ENCODE measurements around the gene FGF14.
A peak's percentile ranks its signal among the peaks of the same experiment; 100 is the strongest.

Gene FGF14

DNA sequence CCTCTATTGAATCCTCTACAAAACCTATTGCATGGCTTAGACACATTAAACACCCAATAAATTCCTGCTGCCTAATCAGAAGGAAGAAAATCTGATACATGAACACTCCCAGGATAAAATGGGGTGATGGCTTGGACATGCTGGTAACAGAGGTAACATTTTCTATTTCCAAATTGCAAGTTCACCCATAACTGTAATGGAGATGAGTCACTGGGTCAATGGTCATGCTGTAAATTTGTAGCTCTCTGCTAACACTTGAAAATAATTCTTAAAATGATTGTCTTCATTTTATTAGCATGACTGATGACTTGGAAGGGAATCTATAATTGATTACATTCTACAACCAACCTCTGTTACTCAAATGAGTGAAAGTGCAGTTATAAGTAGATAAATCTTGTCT lies 434.1 kb downstream of the FGF14 start:
- DNase-seq, result no peak

- no peak for DNase-seq
Observed at GRCh38 chr13:101967216-101967615, 434.6 kb downstream of the FGF14 start.

DNA sequence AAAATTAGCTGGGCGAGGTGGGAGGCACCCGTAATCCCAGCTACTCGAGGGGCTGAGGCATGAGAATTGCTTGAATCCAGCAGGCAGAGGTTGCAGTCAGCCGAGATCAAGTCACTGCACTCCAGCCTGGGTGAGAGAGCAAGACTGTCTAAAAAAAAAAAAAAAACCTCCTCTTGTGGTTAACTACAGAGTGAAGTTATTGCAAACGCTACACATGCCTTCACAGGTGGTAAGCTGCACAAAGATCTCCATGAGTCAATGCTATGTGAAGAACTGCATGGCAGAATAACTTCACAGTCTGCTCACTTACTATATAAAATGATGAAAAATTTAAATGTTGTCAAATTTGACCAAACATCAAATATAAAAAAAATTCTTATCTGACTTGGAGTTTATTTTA lies 436.8 kb downstream of the FGF14 start:
- DNase-seq, result no peak

DNA sequence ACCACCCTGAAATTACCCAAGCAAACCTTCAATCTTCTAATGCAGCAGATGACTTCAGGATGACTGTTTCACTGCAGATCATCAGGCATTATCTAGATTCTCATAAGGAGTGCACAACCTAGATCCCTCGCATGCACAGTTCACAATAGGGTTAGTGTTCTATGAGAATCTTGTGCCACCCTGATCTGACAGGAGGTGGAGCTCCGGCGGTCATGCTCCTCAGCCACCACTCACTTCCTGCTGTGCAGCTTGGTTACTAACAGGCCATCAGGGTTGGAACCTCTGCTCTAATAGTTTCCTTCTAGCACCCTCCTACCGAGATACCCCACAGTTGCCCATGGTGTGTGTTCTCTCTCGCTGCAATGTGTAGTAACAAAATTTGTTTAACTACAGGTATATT lies 442.8 kb downstream of the FGF14 start:
- DNase-seq, result no peak

DNA sequence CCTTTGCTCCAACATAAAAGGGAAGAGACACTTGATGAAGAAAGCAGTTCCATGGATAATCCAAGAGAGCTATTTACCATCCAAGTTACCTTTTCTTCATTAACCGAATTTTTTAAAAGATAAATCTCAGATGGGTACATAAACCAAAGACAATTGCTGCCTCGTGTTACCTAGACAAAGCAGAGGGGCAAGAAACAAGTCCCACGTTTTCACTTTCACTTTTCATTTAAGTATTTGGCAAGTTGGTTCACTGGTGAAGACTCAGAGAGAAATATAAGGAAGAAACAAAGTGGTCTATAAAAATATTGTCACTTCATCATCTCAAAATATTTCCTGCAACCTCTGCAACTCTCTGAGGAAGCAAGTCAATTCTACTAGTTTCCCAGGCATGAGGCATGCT lies 446.1 kb downstream of the FGF14 start:
- no peak for DNase-seq

GRCh38 chr13:101951114-101951513 lies 450.7 kb downstream of the FGF14 start:
- no peak for DNase-seq

GRCh38 chr13:101949681-101950080 lies 452.2 kb downstream of the FGF14 start:
- peak; percentile 68 for DNase-seq

DNA sequence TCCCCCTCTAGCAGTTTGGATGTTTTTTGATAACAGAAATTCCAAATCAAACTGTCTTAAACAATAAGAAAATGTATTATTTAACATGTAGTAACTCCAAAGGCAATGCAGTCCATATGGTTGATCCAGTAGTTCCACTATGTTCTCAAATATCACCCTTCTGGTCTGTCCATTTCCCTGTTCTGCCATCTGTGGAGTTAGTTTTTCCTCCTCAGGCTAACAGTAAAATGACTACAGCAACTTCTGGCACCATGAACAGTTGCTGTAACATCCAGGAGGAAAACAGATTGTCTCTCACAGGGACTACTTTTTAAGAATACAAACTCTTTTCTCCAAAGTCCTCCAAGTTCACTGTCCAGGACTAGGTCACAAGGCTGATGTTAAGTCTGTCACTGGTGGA lies 455.4 kb downstream of the FGF14 start:
- no peak for DNase-seq

- DNase-seq, result no peak
Observed at GRCh38 chr13:101945435-101945834, 456.4 kb downstream of the FGF14 start.

GRCh38 chr13:101944521-101944920 lies 457.3 kb downstream of the FGF14 start:
- no peak for DNase-seq

GRCh38 chr13:101942535-101943157 lies 459.2 kb downstream of the FGF14 start:
- peak; percentile 16 for DNase-seq

DNA sequence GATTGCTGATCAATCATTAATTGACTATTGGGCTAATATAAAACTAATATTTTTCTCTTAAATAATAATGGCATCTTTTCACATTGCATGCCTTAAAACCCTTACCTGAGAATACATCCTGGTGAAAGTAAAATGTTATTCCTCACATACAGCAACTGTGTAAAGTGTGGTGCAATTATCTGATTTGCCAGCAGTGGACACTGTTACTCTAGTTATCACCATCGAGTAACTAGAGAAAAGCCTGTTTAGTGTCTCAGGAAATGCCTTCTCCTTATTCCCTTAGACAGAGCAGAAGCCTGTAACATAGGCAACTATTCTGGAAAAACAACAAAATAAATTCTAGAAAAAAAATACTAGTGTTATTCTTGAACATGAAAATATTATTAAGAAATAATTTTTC lies 459.8 kb downstream of the FGF14 start:
- DNase-seq, result no peak

- no peak for DNase-seq
Observed at GRCh38 chr13:101941095-101941783, 460.6 kb downstream of the FGF14 start.

DNA sequence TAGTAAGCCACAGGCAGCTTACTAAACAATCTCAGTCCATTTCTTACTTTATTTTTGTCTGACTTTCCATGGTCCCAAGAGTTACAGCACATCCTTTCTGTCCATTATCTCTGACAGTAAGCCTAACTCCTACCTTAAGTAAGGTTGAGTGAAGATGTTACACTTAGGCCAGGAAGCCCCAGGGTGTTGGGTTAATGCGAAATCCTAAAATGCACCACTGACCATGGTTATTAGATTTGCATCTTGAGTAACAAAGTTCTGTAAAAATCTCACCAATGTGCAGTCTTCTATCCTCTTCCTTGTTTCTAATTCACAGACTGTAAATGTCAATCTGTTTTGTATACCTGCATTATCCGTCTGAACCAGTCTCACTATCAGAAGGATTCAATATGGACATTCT lies 462.5 kb downstream of the FGF14 start:
- no peak for DNase-seq

GRCh38 chr13:101935828-101936227 lies 466.0 kb downstream of the FGF14 start:
- no peak for DNase-seq

DNA sequence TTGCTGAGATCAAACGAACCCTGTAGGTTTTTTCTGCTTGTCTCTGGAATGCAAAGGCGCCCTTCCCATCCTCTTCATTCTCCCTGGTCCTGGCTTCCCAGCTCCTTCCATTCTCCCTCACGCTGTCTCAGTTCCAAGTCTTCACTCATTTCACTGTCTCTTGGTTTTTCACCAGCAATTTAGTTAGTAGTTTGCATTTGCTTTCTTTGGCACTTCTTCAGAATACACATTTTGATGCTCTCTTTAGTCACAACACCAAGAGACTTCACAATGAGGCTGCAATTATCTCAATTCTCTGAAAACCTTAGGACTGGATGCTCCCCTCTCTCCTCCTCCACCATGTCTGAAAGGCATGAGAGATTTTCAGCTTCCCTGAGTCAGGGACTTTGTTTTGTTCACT lies 470.7 kb downstream of the FGF14 start:
- DNase-seq, result no peak

DNA sequence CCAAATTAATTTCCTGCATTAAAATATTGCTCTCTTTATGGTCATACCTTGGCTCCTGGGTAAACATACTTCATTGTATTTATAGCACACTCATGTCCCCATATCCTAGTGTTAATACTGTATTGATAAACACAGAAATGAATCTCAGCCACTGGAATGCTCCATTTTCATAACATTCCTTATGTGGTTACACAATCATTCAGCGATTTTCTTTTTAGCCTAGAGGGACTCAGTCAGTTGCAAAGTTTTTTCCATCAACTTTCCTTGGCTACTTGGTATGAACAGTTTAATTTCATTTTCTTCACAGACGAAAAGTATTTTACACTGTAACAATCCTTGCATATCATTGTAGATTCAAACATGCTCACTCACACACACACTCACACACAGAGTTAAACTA lies 471.5 kb downstream of the FGF14 start:
- DNase-seq, result no peak

DNA sequence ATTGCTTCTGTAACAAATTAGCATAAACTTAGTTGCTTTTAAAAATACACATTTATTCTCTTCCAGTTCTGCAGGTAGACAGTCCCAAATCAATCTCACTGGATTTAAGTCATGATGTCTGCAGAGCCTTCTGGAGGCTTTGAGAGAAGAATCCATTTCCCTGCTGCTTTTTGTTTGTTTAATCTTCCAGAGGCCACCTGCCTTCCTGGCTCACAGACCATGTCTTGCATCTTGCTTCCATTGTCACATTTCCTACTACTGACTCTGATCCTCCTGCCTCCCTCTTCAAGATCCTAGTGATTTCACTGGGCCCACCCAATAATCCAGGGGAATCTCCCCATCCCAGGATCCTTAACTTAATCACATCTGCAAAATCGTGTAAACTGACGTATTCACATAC lies 476.1 kb downstream of the FGF14 start:
- DNase-seq, result no peak

DNA sequence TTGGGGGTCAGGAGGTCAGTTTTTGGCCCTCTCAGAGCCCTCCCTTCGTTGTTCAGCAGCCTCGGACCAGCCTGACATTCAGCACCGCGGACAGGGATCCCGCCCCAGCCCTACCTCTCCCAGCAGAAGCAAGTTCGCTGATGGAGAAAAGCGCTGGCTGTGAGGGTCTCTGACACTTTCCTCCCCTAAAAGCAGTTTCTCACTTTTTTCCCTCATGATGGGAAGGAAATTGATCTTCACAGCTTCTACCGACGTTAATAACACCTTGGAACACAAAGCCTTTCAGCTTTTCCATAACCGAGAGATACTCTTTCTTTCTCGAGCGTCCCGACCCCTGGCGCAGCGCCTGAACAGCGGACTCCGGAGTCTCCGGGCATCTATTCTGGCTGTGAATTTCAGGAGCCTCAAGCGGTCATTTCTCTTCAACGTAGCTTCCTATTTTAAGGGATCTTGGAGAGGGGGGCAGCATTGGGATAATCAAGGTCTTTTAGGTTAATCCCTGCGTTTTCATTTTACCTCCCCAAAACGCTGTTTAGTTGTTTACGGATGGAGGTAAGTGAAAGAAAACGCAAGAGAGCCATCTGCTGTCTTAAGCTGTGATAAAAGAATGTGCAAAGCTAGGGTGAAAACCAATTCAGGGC lies 482.2 kb downstream of the FGF14 start:
- DNase-seq, result no peak

DNA sequence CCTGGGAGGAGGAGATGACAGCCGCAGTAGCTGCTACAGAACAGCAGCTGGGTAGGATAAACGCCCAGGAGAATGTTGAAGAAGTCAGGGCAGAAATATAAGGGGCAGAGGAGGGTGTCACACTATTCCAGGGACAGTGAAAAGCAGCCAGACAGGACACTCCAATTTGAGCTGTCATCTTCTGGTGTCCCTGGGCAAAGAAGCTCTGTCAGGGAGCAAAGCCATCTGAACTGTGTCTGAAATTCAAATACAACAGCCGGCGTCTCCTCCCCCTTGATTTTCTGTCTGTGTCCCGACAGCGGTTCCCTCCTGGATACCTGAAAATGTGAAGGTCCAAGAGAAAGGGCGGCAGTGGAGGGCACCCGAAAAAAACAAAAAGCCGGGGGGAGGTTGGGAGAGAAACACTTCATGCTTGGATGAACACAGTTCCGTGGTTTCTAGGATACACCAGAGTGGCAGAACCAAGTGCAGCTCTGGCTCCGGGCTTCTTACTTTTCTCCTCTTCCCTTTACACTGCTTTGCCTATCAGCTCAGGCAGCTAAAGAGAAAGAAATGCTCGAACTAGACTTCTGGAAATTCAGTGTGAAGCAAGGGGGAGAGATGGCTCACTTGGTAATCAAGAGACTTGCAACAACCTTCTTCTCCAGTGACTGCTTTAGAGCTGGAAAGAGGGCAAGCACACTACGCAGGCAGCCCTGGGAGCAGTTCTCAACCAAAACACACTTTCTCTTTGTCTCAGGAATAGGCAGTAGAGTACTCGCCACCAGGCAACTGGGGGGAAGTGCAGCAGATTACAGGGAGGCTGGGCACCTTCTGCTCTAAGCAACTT lies 483.8 kb downstream of the FGF14 start:
- no peak for DNase-seq

DNA sequence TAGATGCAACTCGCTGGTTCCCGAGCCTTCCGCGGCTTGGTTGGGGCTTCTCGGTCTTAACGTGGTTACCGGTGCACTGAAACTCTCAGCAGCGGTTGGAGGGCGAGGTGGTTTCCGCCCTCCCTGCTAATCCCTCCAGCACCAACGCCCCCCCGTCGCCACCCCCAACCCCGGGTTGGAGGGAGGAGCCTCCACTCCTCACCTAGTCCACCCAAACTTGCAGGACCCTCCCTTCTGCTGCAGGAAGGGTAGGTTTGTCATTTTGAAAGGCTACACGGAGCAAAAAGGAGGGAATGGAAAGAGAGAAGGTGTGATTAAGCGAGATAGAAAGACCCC lies 484.4 kb downstream of the FGF14 start:
- no peak for DNase-seq

DNA sequence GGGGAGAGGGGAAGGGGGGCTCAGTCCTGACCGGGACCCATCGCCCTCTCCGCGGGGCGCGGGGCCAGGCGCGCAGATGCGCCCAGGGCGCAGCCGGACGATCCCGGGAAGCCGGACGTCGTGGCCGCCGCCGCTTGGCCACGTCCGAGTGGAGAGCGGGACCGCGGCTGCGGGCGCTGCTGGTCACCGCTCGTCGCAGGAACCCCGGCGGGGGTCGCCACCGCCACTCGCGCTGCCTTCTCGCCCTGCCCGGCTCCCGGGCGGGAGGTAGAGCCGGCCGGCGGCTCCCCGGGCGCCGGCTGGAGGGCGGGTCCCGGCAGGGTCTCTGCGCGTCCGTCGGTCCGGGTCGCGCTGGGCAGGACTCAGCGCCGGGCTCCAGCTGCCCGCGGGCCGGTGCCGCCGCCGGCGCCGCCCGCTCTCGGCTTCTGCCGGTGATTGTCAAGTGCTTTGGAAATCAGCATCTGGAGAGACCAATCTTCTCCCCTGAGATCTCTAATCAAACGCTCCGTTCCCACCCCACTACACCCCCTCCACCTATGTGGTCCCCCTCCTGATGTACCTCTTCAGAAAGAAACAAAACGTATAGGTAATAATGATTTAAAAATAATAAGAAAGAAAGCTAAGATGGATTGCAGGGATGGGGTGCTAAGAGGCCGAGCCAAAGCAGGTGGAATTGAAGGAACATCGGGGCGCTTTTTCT lies 484.9 kb downstream of the FGF14 start:
- no peak for DNase-seq

- DNase-seq, result no peak
Observed at GRCh38 chr13:101916108-101916774, 485.6 kb downstream of the FGF14 start.
